DND-41 (cell line): ENCODE data around the gene SUMF1.

ENCODE experiments used
- EZH2 ChIP-seq: IDR thresholded peaks from 3 replicates; pipeline ENCODE4 v1.6.1; 2012; ENCODE audit warnings: borderline replicate concordance, low read depth, mild to moderate bottlenecking, moderate library complexity, low read length, inconsistent platforms; ENCODE audit not compliant: severe bottlenecking
- TF ChIP-seq, protein P1 (sequence below): IDR thresholded peaks from 2 replicates; pipeline ENCODE4 v1.5.1; 2012; ENCODE audit warnings: borderline replicate concordance, low read length, moderate library complexity, mild to moderate bottlenecking; ENCODE audit not compliant: poor library complexity, severe bottlenecking; ENCODE audit errors: extremely low read depth

DNA sequence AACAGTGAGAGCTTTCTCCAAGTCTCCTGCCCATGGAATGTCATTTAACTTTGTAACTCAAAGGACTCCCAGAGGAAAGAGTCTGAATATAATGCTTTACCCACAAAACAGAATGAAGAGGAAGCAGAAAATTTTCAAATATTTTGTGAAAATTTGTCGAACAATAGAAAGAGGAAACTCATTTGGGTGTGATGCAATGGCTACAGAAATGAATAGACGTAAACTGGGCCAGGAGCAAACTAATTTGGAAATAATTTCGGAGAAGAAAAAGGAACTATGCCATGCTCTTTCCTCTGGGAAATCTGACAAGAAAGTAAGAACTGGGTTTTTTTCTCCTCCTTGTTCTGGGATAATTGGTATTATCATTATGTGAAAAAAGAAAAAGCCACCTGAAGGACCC lies 11.2 kb upstream of the SUMF1 start:
- TF ChIP-seq, protein P1, sequence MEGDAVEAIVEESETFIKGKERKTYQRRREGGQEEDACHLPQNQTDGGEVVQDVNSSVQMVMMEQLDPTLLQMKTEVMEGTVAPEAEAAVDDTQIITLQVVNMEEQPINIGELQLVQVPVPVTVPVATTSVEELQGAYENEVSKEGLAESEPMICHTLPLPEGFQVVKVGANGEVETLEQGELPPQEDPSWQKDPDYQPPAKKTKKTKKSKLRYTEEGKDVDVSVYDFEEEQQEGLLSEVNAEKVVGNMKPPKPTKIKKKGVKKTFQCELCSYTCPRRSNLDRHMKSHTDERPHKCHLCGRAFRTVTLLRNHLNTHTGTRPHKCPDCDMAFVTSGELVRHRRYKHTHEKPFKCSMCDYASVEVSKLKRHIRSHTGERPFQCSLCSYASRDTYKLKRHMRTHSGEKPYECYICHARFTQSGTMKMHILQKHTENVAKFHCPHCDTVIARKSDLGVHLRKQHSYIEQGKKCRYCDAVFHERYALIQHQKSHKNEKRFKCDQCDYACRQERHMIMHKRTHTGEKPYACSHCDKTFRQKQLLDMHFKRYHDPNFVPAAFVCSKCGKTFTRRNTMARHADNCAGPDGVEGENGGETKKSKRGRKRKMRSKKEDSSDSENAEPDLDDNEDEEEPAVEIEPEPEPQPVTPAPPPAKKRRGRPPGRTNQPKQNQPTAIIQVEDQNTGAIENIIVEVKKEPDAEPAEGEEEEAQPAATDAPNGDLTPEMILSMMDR: no peak
- no peak for TF ChIP-seq EZH2
